Measurements from ENCODE around the gene DOK6. TPM values are rescaled to one million over a fixed set of nuclear protein-coding genes. Genes with fewer than 3 reads are reported as not detected.

The DOK6 gene
- total and polyA plus RNA-seq, 2 donors (not counting 1 experiment from before 2014, with no cell fraction given): not detected

DNA sequence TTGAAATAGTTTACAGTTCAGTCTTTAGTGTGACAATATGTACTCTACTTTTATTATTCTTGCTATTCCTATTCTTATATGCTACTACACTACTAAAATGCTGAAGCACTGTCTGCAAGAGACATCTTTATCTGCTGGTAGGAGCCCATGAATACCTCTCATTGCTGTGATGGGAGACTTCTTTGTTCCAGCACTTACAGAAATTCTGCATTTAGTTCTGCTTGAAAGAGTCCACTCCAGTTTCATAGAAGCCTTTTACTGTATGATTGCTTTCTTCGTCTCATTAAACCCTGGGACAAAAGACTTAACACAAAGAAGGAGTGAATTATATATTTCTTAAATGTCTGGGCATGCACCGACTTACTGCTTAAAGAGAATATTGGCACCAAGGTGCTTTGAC lies 274.3 kb downstream of the DOK6 start:
- intact Hi-C loops (cut with micrococcal nuclease): no loop called here
- no peaks in the 10 kb centered on the region for H3K79me2 ChIP-seq (ENCODE audit: control insufficient read depth, insufficient read depth, low read length)
- no CpG with 5 or more reads among the region's 2 CpGs for WGBS (ENCODE audit: insufficient coverage)
- no peak overlapping the region for H2AFZ ChIP-seq (ENCODE audit: insufficient read depth, low read depth, low read length, poor library complexity, severe bottlenecking)
- TF ChIP-seq EZH2 (IDR thresholded peaks at IDR 0.05; ENCODE audit: borderline replicate concordance, insufficient read depth, low read depth, low read length, poor library complexity, severe bottlenecking): no peak
- TF ChIP-seq, protein P1, sequence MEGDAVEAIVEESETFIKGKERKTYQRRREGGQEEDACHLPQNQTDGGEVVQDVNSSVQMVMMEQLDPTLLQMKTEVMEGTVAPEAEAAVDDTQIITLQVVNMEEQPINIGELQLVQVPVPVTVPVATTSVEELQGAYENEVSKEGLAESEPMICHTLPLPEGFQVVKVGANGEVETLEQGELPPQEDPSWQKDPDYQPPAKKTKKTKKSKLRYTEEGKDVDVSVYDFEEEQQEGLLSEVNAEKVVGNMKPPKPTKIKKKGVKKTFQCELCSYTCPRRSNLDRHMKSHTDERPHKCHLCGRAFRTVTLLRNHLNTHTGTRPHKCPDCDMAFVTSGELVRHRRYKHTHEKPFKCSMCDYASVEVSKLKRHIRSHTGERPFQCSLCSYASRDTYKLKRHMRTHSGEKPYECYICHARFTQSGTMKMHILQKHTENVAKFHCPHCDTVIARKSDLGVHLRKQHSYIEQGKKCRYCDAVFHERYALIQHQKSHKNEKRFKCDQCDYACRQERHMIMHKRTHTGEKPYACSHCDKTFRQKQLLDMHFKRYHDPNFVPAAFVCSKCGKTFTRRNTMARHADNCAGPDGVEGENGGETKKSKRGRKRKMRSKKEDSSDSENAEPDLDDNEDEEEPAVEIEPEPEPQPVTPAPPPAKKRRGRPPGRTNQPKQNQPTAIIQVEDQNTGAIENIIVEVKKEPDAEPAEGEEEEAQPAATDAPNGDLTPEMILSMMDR (IDR thresholded peaks at IDR 0.05): no peak
- H3K4me3 ChIP-seq (ENCODE audit: control extremely low read depth in 1 of 5, extremely low read depth in 1 of 5, insufficient read depth in 1 of 5, low read depth in 2 of 5, low read length in 4 of 5): no peak overlapping the region
- H3K27me3 Mint-ChIP-seq: no peaks in the 10 kb centered on the region
- H3K4me2 ChIP-seq (replicated peaks; ENCODE audit: low read depth, low read length, poor library complexity, severe bottlenecking): no peak overlapping the region
- H3K9me3 ChIP-seq (ENCODE audit: control extremely low read depth in 1 of 3, control insufficient read depth in 2 of 3, insufficient read depth in 1 of 3, low read length in 2 of 3): peaks cover 0 to 3% (median 0%) of the 10 kb centered on the region in 3 donors
- no peak overlapping the region for H3K27ac ChIP-seq (ENCODE audit: low read length in 2 of 2)
- H3K27ac Mint-ChIP-seq: no peak overlapping the region
- H3K4me3 Mint-ChIP-seq: no peak overlapping the region
- ATAC-seq (ENCODE audit: low read depth): no peak
- no peaks in the 10 kb centered on the region for H3K4me1 Mint-ChIP-seq
- H3K4me1 ChIP-seq (ENCODE audit: control insufficient read depth in 2 of 2, insufficient read depth in 2 of 2, low read length in 2 of 2): no peaks in the 10 kb centered on the region
- ChIA-PET POLR2A (no interaction called here), CTCF (no interaction called here)
- H3K27me3 ChIP-seq (replicated peaks in 1 of 4; ENCODE audit: control extremely low read depth in 1 of 4, control insufficient read depth in 3 of 4, insufficient read depth in 4 of 4, low read length in 3 of 4): no peaks in the 10 kb centered on the region
- no peak for DNase-seq
- no peaks in the 10 kb centered on the region for H3K9me3 Mint-ChIP-seq (ENCODE audit: insufficient read depth)
- H4K20me1 ChIP-seq (ENCODE audit: control insufficient read depth, insufficient read depth, low read length, poor library complexity, severe bottlenecking): no peaks in the 10 kb centered on the region
- H3K36me3 ChIP-seq (replicated peaks in 1 of 2; ENCODE audit: control extremely low read depth in 1 of 2, control insufficient read depth in 1 of 2, extremely low read depth in 1 of 2, insufficient read depth in 2 of 2, low read length in 1 of 2): no peaks in the 10 kb centered on the region
- H3K9ac ChIP-seq (ENCODE audit: low read length): no peak overlapping the region

DNA sequence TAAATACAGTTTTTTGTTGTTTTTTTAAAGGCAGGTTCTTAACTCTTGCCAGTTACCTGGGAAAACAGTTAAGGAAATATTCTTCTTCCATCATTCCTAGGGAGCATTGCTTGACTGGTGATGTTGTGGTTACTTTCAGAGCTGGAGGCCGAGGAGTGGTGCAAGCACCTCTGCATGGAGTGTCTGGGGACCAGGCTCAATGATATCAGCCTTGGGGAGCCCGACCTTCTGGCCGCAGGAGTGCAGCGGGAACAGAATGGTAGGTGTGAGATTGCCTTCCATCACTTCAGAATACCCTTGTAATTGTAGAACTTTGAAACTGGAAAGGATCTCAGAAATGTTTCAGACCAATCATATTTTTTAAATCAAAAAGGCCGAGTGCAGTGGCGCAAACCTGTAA lies 276.9 kb downstream of the DOK6 start:
- no peaks in the 10 kb centered on the region for H3K4me1 Mint-ChIP-seq
- ChIA-PET CTCF (no interaction called here), POLR2A (no interaction called here)
- H3K27ac Mint-ChIP-seq: no peak overlapping the region
- Histone ChIP-seq H2AFZ (ENCODE audit: insufficient read depth, low read depth, low read length, poor library complexity, severe bottlenecking) (no peak overlapping the region), H3K36me3 (replicated peaks in 1 of 2; ENCODE audit: control extremely low read depth in 1 of 2, control insufficient read depth in 1 of 2, extremely low read depth in 1 of 2, insufficient read depth in 2 of 2, low read length in 1 of 2) (no peaks in the 10 kb centered on the region), H3K9ac (ENCODE audit: low read length) (no peak overlapping the region), H4K20me1 (ENCODE audit: control insufficient read depth, insufficient read depth, low read length, poor library complexity, severe bottlenecking) (no peaks in the 10 kb centered on the region), H3K4me1 (ENCODE audit: control insufficient read depth in 2 of 2, insufficient read depth in 2 of 2, low read length in 2 of 2) (no peaks in the 10 kb centered on the region), H3K4me3 (ENCODE audit: control extremely low read depth in 1 of 5, extremely low read depth in 1 of 5, insufficient read depth in 1 of 5, low read depth in 2 of 5, low read length in 4 of 5) (no peak overlapping the region), H3K79me2 (ENCODE audit: control insufficient read depth, insufficient read depth, low read length) (no peaks in the 10 kb centered on the region), H3K4me2 (replicated peaks; ENCODE audit: low read depth, low read length, poor library complexity, severe bottlenecking) (no peak overlapping the region), H3K27ac (ENCODE audit: low read length in 2 of 2) (no peak overlapping the region), H3K27me3 (replicated peaks in 1 of 4; ENCODE audit: control extremely low read depth in 1 of 4, control insufficient read depth in 3 of 4, insufficient read depth in 4 of 4, low read length in 3 of 4) (no peaks in the 10 kb centered on the region), H3K9me3 (ENCODE audit: control extremely low read depth in 1 of 3, control insufficient read depth in 2 of 3, insufficient read depth in 1 of 3, low read length in 2 of 3) (peaks cover 0 to 3% (median 0%) of the 10 kb centered on the region in 3 donors)
- intact Hi-C loops (cut with micrococcal nuclease): no loop called here
- no peaks in the 10 kb centered on the region for H3K9me3 Mint-ChIP-seq (ENCODE audit: insufficient read depth)
- DNase-seq (no peak), ATAC-seq (ENCODE audit: low read depth) (no peak)
- no peak for TF ChIP-seq EZH2 (IDR thresholded peaks at IDR 0.05; ENCODE audit: borderline replicate concordance, insufficient read depth, low read depth, low read length, poor library complexity, severe bottlenecking)
- TF ChIP-seq, protein P1 (IDR thresholded peaks at IDR 0.05): no peak
- no peak overlapping the region for H3K4me3 Mint-ChIP-seq
- H3K27me3 Mint-ChIP-seq: peaks cover 6% of the 10 kb centered on the region
- 100% methylated on average over 2 of the region's 6 CpGs for WGBS (ENCODE audit: insufficient coverage)

Data from B cell (primary cell).